HuH-7 (cell line): ENCODE results near the gene LCE1F.
A peak's percentile ranks its signal among the peaks of the same experiment; 100 is the strongest.

Experiments
- DNase-seq: peaks from one replicate; pipeline ENCODE4 v3.0.0; 2011; ENCODE audit warnings: low spot score

Gene LCE1F

GRCh38 chr1:152776361-152776760, 1.4 kb downstream of the LCE1F start:
- no peak for DNase-seq

GRCh38 chr1:152777510-152778137, 2.7 kb downstream of the LCE1F start:
- peak; percentile 44 for DNase-seq

GRCh38 chr1:152783095-152783494, 8.2 kb downstream of the LCE1F start:
- DNase-seq, result no peak

GRCh38 chr1:152786077-152786476, 11.1 kb downstream of the LCE1F start, which contains the start of gene LCE1E:
Gene LCE1E (plus strand): TSS chr1:152786257. CDS start chr1:152787300, 1,043 bp downstream.
- no peak for DNase-seq

GRCh38 chr1:152795686-152796085, 20.7 kb downstream of the LCE1F start:
- DNase-seq, result no peak

- no peak for DNase-seq
These were observed 21.5 kb downstream of the LCE1F start, which contains the start of gene LCE1D for GRCh38 chr1:152796421-152796820. Gene LCE1D (plus strand): TSS chr1:152796721. CDS start chr1:152797795, 1,074 bp downstream.

- DNase-seq, result no peak
These were observed 26.4 kb downstream of the LCE1F start for GRCh38 chr1:152801333-152801732.

GRCh38 chr1:152806576-152806975, 31.6 kb downstream of the LCE1F start, which contains the start of gene LCE1C:
Gene LCE1C (minus strand): TSS chr1:152806651. CDS start chr1:152805478, 1,173 bp downstream.
- DNase-seq, result no peak

GRCh38 chr1:152811050-152811449, 36.1 kb downstream of the LCE1F start:
- no peak for DNase-seq

GRCh38 chr1:152811671-152812070, 36.7 kb downstream of the LCE1F start, which contains the start of gene LCE1B:
Gene LCE1B (plus strand): TSS chr1:152811971. CDS start chr1:152812447, 476 bp downstream.
- DNase-seq, result no peak

GRCh38 chr1:152817309-152817708, 42.4 kb downstream of the LCE1F start:
- DNase-seq, result no peak

GRCh38 chr1:152823294-152823693, 48.4 kb downstream of the LCE1F start:
- no peak for DNase-seq

- no peak for DNase-seq
These were observed 50.0 kb downstream of the LCE1F start for GRCh38 chr1:152824964-152825363.
